GM19025 (cell line): ENCODE measurements around the gene REV3L.
"Not testable (repeated sequence)": the region's sequence is repeated elsewhere in the genome, so short reads cannot be mapped to it uniquely, and the experiment has no call there.

Experiments used
- ATAC-seq: cut with Tn5 transposase; IDR thresholded peaks from one replicate; pipeline ENCODE4 v1.9.1; 2021; ENCODE audit warnings: mild to moderate bottlenecking, low read depth, moderate library complexity; ENCODE audit not compliant: unreplicated experiment

REV3L gene

DNA sequence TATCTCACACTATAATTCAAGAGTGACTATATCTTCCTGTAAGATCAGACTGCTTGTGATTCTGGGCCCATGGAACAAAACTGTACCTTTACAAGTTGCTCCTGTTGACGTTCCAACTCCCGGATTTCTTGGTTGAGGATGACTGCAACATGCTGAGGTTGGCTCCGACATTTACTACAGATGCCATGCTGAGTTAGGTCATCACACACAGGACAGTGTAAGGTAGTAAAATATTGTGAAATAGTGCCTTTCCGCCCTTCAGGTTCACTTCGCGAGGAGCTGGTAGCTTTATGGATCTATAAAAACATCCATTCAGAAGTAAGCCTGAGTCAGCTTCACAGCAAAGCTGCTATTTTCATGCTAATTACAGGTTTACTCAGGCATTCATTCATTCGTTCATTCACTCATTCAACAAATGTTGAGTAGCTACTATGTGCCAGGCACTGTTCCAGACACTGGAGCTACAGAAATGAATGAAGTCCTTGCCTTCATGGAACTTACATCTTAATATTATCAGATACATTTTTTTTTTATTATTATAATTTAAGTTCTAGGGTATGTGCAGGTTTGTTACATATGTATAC is 175.7 kb downstream of the REV3L start:
- no peak for ATAC-seq

- no peak for ATAC-seq
Observed at GRCh38 chr6:111306104-111306888, 176.7 kb downstream of the REV3L start.

GRCh38 chr6:111301946-111302345 is 181.1 kb downstream of the REV3L start:
- ATAC-seq = no peak

DNA sequence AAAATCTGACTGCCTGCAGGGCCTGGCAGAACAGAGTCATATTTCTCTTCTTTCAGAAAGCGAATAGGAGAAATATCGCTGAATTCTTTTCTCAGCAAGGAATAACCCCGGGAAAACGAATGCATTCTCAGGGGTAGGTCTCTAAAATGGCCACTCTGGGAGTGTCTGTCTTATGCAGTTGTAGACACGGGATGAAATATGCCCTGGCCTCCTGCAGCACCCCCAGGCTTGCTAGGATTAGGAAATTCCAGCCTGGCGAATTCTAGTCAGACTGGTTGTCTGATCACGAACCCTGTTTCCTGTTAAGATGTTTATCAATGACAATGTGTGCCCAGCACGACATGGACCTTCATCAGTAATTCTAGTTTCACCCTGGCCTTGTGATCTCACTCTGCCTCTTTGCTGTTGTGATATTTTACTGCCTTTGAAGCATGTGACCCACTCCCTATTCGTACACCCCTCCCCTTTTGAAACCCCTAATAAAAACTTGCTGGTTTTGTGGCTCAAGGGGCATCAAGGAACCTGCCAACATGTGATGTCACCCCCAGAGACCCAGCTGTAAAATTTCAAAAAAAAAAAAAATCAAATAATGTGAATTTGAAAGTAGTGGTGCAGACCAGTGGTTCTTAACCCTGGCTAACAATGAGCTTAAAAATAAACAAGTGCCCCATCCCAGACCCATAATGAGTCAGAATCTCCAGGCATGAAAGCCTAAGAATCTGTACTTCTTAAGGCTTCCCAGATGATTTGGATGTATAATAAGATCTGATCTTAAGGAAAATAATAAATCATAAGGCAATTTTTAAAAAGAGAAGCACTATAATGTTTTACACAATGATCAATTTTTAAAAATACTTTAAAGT is 181.8 kb downstream of the REV3L start:
- not testable (repeated sequence) for ATAC-seq

DNA sequence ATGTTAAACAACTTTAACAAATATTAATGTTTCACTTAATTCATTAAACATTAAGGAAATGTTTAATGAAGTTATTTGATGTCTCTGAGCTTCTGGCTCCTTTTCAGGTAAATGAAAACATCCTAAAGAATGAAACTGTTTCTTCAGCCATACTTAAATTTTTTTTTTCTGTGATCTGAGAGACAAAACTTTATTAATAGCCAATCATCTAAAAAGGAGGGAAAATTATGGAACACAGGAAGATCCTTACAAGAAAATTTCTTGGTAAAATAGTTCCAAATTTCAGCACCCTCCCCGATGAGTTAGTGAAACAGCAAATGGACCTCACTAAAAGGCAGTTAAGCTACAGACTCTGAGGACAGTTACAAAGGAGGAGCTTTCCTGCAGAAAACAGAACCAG is 185.2 kb downstream of the REV3L start:
- no peak for ATAC-seq

- ATAC-seq = no peak
Observed at GRCh38 chr6:111294374-111294967, 188.5 kb downstream of the REV3L start.

DNA sequence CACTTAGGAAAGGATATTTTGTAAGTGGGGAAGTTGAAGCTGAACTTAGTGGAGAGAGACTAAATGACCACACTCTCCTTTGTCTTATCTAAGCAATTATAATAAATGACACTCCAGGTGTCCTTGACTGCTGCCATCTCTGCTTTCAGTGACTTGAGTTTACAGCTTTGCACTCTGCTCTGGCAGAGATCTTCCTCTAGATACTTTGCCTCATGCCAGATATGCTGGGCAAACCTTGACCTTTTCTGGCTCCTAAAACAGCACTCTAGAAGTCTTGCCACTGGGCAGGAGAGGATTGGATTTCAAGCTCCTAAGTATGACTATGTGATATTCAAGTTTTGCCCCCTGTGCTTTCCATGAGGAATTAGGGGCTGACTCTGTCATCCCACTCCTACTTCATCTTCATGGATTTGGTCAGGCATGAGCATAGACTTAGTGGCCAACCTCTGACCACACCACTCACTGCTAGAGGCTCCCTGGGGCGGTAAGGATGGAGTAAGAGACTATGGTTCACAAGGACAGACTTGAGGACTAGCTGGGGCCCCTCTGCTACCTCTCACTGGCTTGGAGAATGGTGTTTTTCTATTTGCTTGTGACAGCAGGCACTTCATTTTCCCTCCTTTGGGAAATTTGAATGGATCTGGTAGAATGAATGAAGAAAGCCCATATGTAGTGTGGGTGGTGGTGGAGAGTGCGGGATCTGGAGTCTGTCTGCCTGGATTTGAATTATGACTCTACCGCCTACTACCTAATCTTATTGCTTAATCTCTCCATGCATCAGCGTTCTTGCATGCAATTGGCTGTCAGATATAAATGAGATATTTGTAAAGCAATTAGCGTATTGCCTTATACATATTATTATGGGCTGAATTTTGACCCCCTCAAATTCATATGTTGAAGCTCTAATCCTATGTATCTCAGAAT is 191.4 kb downstream of the REV3L start:
- no peak for ATAC-seq

- ATAC-seq = peak; percentile 91
Observed at GRCh38 chr6:111290689-111291335, 192.2 kb downstream of the REV3L start.

DNA sequence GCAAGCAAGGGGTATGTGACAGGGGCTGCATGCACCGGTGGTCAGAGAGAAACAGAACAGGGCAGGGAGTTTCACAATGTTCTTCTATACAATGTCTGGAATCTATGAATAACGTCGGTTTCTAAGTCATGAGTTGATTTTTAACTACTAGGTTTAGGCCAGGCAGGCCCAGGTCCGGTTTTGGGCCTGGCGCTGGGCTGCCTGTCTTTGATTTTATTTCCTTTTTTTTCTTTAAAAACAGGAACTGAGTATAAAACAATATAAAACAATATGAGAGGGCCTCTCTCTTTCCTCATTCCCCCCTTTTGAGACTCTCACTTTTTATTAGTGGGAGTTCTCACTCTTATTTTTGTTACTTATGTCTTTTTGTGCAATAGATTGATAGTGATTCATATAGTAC is 198.7 kb downstream of the REV3L start:
- not testable (repeated sequence) for ATAC-seq

GRCh38 chr6:111283707-111284106 is 199.3 kb downstream of the REV3L start:
- no peak for ATAC-seq

DNA sequence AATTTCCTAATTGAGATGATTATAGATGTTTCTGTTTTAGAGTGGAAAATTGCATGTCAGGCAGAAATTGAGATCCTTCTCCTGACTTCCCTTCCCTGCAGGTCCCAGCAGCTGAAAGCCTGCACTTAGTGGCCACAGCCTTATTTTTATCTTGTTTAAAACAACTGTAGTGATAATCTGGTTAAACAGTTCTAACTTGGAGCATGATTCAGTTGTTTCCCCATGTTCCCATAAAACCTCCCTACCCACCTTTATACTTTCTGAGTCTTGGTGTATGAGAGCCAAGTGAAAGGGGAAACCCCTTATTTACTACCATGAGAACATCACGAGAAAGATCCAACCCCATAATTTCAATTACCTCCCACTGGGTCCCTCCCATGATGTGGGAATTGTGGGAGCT is 200.5 kb downstream of the REV3L start:
- no peak for ATAC-seq

GRCh38 chr6:111280445-111280955 is 202.5 kb downstream of the REV3L start:
- no peak for ATAC-seq

DNA sequence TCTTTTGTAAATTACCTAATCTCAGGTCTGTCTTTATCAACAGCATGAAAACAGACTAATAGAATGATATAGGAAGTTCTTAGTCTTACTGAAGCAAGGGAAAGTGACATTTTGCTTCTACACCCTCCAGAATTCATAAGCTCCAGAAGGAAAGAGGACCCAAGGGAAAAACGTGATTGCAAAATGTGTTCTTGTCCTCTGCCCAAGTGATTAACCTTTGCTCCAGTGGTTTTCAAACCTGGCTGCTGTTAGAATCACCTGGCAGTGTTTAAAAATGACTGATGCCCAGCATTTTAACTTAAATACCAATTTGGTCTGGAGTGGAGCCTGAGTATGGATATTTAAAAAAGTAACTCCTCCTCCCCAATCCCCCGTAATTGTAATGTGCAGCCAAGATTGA is 204.3 kb downstream of the REV3L start:
- no peak for ATAC-seq

GRCh38 chr6:111277819-111278218 is 205.2 kb downstream of the REV3L start:
- ATAC-seq = no peak

DNA sequence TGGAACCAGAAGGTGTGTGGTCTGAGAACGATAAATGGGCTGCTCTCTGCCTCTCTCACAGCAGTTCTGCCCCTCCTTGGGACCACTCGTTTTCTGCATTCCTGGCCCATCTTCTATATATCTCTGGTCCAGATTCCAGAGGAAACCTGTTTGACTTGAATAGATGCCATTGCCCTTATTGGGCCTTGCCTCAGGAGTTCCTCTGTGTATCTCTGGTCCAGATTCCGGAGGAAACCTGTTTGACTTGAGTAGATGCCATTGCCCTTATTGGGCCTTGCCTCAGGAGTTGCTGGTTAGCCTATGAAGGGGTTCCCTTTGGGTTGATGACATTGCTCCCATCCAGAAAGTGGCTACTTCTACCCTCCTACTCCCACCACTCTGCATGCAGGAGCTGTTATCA is 206.3 kb downstream of the REV3L start:
- ATAC-seq = no peak

DNA sequence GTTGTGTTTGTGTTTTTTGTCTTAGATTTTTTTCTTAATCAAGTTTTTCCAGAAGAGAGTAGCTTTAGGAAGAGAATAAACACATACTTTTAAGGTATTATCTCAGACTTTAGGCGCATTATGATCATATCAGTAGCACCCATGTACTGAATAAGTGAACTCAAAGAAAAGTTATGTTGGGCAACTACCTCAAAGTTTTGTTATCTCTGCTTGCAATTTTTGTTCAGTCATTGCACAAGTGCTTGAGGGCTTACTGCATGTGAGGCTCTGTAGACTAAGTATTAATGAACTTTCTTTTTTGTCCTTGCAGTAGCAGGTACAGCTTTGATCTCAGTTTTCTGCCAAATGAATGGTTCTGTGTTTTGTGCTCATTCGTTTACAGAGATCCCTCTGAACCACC is 206.7 kb downstream of the REV3L start:
- no peak for ATAC-seq

- ATAC-seq = no peak
Observed at GRCh38 chr6:111274593-111275217, 208.3 kb downstream of the REV3L start.

DNA sequence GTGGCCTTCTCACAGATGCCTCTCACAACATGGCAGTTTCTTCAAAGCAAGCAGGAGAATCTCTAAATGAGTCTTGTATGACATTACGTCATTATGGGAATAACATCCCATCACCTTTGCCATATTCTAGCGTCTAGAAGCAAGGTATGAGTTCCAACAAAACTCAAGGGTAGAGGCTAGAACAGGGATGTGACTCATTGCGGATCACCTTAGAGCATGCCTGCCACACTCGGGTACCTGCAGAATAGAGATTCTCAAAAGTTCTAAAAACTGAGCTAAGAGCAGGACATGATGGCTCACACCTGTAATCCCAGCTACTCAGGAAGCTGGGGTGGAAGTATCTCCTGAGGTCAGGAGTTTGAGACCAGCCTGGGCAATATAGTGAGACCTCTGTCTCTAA is 212.9 kb downstream of the REV3L start:
- ATAC-seq = no peak
